OCI-LY3 (cell line): Measurements from ENCODE around the gene TSNAXIP1.

Experiments used
- EZH2phosphoT487 ChIP-seq: fragments of 200-600 bp; shearing (Covaris generic); IDR thresholded peaks from 2 replicates; pipeline ENCODE4 v1.6.1; 2018; ENCODE audit warnings: antibody characterized with exemption, mixed run types, low read depth
- TF ChIP-seq, protein P1 (sequence below): fragments of 200-600, 300-600 bp; sonication (generic); IDR thresholded peaks from 2 replicates; pipeline ENCODE4 v1.5.1; 2014; ENCODE audit warnings: antibody characterized with exemption, low read length, low read depth

DNA sequence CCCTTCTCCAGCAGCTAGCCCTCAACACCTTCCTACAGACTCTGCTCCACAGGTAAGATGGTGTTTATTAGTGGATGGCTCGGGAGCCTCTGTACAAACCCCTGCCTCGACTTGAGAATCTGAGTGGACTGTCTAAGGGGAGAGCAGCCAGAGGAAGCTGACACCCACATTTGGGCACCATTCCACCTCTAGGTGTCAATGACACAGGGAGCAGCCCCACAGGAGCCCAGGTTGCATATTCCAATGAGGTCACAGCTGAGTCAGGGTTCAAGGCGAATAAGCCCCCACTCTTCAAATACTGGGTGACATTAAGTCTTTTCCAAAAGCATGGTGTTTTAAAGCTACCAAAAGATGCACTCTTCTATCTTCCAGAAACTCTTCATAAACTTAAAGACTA is 32.2 kb upstream of the TSNAXIP1 start:
- TF ChIP-seq, protein P1, sequence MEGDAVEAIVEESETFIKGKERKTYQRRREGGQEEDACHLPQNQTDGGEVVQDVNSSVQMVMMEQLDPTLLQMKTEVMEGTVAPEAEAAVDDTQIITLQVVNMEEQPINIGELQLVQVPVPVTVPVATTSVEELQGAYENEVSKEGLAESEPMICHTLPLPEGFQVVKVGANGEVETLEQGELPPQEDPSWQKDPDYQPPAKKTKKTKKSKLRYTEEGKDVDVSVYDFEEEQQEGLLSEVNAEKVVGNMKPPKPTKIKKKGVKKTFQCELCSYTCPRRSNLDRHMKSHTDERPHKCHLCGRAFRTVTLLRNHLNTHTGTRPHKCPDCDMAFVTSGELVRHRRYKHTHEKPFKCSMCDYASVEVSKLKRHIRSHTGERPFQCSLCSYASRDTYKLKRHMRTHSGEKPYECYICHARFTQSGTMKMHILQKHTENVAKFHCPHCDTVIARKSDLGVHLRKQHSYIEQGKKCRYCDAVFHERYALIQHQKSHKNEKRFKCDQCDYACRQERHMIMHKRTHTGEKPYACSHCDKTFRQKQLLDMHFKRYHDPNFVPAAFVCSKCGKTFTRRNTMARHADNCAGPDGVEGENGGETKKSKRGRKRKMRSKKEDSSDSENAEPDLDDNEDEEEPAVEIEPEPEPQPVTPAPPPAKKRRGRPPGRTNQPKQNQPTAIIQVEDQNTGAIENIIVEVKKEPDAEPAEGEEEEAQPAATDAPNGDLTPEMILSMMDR: no peak
- no peak for TF ChIP-seq EZH2phosphoT487
